Kidney tubule cell (primary cell): ENCODE data around the gene CYP39A1.

Source experiments
- DNase-seq: peaks from one replicate; pipeline ENCODE4 v3.0.0-alpha.2; 2018; ENCODE audit warnings: low spot score

Gene CYP39A1

DNA sequence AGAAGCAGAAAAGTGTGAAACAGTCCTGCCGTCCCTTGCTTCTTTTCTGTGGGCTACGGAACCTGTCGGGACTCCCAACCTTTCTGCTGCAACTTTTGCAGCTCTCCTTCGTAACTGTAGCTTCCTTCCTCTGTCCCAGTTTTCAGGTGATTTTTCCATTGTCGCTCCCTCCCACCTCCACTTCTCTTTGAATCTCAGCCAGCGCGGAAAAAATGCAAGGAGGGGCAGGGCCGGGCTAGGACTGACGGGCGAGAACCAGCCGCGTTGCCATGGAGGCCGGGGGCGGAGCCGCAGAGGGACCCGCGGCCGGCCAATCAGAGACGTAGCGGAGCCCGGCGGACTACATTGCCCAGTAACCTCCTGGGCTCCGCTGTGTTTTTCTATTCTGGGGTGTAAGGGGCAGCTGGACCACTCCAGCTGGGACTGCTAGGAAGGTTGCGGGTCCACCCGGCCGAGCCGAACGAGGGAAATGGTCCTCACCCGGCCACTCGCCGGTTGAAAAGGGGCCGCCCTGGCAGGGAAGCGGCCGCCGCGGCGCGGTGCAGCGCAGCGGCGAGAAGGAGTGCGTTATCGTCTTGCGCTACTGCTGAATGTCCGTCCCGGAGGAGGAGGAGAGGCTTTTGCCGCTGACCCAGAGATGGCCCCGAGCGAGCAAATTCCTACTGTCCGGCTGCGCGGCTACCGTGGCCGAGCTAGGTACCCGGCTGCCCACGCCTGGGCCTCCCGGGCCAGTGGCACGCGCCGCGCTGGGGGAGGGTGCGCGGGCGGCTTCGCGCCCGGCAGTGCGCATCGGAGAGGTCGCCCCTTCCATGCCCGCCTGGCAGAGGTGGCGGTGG is at the start of gene CYP39A1, which contains the start of gene SLC25A27:
Gene CYP39A1 (minus strand): TSS at position 216 of the 836 bp plus-strand sequence. CDS start 236 bp downstream, outside the sequence.
Gene SLC25A27 (plus strand): TSS at position 373 of the 836 bp plus-strand sequence. CDS start 218 bp downstream, at position 591.
- DNase-seq = peak; percentile 91

- DNase-seq = no peak
Observed at GRCh38 chr6:46699970-46700369, 47.4 kb upstream of the CYP39A1 start.

- no peak for DNase-seq
Observed at GRCh38 chr6:46690911-46691451, 38.4 kb upstream of the CYP39A1 start.

DNA sequence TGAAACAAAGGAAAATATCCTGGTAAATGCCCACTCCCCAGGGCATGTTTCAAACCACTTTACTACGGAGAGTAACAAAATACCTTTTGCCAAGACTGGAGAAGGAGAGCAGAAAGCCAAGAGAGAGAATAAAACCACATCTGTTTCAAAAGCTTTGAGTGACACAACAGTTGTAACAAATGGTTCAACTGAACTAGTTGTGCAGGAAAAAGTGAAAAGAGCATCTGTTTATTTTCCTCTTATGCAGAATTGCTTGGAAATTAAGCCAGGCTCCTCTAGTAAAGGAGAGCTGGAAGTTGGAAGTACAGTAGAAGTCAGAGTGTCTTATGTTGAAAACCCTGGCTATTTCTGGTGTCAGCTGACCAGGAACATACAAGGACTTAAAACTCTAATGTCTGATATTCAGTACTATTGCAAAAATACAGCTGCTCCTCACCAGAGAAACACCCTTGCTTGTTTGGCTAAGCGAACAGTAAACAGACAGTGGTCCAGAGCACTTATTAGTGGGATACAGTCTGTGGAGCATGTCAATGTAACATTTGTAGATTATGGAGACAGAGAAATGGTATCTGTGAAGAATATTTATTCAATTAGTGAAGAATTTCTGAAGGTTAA is 37.6 kb upstream of the CYP39A1 start:
- DNase-seq = no peak

DNA sequence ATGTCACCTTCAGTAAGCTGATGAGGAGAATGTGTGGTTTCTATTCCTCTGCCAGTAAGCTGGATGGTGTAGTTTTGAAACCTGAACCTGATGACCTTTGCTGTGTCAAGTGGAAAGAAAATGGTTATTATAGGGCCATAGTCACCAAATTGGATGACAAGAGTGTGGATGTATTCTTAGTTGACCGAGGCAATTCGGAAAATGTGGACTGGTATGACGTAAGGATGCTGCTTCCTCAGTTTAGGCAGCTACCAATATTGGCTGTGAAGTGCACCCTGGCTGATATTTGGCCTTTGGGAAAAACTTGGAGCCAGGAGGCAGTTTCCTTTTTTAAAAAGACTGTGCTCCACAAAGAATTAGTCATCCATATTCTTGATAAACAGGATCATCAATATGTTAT is 37.0 kb upstream of the CYP39A1 start:
- no peak for DNase-seq

- no peak for DNase-seq
Observed at GRCh38 chr6:46688966-46689335, 36.3 kb upstream of the CYP39A1 start.

GRCh38 chr6:46688117-46688965 is 35.7 kb upstream of the CYP39A1 start:
- DNase-seq = no peak

GRCh38 chr6:46687619-46688097 is 35.0 kb upstream of the CYP39A1 start, which contains the start of gene TDRD6:
TDRD6 (plus strand) TSS chr6:46687885; CDS start chr6:46688129, 244 bp downstream.
- no peak for DNase-seq

DNA sequence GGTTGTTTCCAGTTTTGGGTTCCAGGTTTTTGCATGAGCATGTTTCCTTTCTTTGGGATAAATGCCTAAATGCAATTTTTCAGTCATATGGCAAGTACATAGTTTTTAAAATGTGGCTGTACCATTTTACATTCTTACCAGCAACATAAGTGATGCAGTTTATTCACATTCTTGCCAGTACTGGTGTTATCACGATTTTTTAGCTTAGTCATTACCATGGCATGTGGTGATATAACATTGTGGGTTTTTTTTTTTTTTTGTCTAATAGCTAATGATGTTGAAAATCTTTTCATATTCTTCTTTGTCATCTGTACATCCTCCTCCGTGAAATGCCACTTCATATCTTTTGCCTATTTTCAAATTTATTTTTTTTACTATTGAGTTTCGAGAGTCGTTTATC is 32.2 kb upstream of the CYP39A1 start:
- peak; percentile 36 for DNase-seq

DNA sequence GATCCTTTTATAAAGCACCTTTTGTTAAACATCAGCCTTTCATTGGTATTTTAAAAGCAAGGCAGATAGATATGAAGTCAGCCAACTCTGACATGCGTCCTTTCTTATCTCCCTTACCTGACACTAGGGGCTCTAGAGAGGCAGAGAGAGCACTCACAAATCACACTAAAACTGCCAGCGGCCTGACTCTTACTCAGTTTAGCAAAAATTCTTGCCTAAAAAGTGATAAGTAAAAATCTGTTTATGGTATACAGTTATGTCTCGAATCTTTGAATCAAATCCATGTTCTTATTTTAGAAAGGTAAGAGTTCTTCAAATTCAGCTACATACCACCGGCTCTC is 24.7 kb upstream of the CYP39A1 start:
- DNase-seq = peak; percentile 8

DNA sequence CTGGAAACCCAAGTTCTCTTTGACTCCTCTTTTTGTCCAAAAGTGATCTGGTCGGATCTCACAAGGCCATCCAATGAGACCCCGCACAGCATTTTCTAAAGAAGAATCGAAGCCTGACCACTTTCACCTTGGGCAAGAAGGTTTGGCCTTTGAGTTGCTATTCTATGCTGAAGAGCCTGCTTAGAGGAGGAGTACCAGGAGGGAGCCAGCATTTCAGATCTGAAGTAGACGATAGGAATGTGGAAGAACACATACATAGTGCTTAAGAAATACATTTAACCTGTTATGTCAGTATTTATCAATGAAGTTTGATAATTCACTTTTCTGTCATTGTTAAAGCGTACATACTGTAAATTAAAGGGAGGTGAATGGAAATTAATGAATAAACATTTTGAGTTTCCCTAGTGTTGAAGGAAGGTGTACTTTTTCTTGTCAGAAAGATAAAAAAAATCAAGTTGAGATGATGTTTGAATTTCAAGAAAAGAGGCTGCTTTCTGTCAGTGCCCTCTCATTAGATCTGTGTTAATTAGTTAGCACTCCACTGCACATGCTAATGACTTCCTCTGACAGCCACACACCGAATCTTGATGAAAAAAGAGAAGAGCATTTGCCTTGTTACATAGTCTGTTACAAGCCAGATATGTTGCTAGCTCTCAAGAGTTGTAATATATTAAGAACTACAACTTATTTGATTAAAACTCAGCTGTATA is 24.1 kb upstream of the CYP39A1 start:
- no peak for DNase-seq

DNA sequence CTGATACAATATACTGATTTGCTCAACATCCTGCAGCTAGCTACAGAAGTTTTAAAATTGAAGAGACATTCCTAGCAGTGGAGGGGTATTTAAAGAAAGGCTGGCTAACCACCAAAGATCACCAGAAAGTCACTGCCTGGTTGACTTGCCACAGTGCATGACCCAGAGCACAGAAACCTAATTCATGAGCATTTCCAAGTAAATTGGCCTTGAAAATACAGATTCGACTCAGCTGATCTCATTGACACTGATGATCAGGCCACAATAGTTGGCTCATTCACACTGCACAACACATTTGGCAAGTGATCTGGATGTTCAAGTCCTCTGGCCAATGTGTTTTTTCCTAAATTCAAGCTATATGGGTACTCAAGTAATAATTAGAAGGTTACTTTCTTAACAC is 21.8 kb upstream of the CYP39A1 start:
- DNase-seq = no peak

GRCh38 chr6:46667377-46667776 is 14.8 kb upstream of the CYP39A1 start:
- DNase-seq = no peak

DNA sequence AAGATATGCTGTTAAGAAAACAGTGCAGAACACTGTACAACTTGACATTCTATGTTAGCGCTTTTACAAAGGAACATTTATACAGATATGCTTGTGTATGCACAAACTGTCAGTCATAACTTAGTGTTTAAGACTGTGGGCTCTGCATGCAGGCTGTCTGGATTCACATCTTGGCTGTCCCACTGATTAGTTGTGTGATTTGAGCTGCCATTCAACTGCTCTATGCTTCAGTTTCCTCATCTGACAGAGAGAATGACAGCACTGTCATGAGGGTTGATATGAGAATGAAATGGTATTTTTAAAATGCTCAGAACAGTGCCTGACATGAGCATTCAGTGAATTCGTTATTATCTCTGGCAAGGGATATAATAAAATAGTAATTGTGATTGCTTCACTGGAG is 8.9 kb upstream of the CYP39A1 start:
- DNase-seq = no peak

DNA sequence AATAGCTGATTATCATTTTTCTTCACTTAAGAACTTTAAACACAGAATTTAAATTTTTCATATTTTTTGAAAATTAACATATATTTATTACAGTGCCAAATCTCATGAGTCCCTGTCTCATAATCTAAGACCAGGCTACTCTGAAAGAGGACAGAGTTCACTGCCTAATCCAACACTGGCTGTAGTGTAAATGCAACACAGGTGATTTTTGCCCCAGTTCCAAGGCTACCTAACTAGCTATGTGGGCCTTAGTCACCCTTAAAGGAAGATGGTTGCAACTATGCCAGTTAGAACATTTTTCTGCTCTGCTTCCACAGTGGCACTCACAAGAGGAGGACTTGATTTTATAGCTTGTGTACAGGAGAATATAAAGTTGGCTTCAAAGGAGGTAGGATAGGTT is 5.0 kb upstream of the CYP39A1 start:
- DNase-seq = no peak

GRCh38 chr6:46655803-46656202 is 3.2 kb upstream of the CYP39A1 start:
- peak; percentile 5 for DNase-seq

DNA sequence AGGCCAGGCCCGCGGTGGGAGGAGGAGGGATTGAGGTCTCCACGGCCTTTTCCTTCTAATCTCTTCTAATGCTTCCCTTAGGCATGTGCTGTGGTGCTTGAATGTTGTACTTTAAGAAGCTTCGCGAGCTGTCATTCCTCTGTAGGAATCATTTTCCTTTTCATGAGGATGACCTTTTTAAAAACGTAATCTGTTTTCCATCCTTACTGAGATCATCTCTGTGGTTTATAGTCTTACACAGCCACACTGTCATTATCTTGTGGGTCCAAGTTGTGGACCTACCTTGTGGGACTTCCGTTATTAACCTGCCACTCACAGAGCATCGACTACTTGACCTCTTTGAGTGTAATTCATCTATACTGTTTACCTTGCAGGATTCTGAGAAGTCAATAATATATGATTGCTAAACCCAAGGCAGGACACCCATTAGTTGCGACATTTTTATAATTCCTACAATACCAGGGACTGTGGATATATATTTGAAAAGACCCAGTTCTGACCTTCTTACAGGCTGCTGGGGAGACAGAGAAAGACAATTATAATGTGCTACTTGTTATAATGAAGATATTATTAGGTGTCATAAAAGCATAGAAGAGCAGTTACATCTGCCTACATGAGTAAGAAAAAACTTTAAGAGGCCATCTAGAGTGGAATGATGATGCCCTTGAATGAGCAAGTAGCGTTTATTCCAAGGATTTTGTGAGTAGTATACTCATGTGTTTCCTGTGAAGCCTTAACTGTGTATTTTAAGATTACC is 999 bp upstream of the CYP39A1 start:
- DNase-seq = no peak

GRCh38 chr6:46652232-46652602 is 401 bp downstream of the CYP39A1 start:
- no peak for DNase-seq

- no peak for DNase-seq
Observed at GRCh38 chr6:46651816-46652215, 802 bp downstream of the CYP39A1 start.

- no peak for DNase-seq
Observed at GRCh38 chr6:46651006-46651405, 1.6 kb downstream of the CYP39A1 start.
